Measurements from ENCODE around the gene KCTD15. TPM values are rescaled to one million over a fixed set of nuclear protein-coding genes. Genes with fewer than 3 reads are reported as not detected.

The KCTD15 gene
- total RNA-seq, 1 experiment from 2014 or later, result 59.9 TPM

DNA sequence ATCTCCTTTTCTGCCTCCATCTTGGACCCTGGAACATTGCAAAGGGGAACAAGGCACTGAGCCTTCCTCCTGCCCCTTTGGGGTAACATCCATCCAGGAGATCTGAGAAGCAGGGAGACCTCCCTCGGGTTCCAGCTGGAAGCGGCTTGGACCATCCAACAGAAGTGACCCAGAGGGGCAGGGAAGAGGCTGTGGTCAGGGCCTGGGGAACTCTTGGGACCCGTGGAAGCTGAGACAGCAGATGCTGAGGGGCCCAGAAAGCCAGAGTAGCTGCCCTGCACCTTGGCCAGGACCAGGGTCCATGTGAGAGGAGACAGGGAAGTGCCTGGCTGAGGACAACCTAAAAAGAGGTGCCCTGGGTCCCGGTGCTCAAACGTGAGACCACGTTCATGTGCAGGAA is 21.9 kb upstream of the KCTD15 start:
- no peak overlapping the region for H3K4ac ChIP-seq (ENCODE audit: low read depth, low read length)
- Mint-ChIP-seq H3K4me1 (peaks cover 12 to 13% of the 10 kb centered on the region in 2 experiments), H3K4me3 (no peak overlapping the region), H3K36me3 (ENCODE audit: insufficient read depth in 1 of 3, low read depth in 3 of 3) (peaks cover 0 to 8% (median 0%) of the 10 kb centered on the region in 3 experiments; a peak in 4 of 7 replicates), H3K27ac (no peak overlapping the region), H3K9me3 (no peaks in the 10 kb centered on the region; a peak in 3 of 5 replicates), H3K27me3 (ENCODE audit: low read depth) (peaks cover 19% of the 10 kb centered on the region)
- H3K79me1 ChIP-seq (ENCODE audit: insufficient read depth, low read depth, low read length, poor library complexity, severe bottlenecking), result no peaks in the 10 kb centered on the region
- no peak overlapping the region for H2BK15ac ChIP-seq (ENCODE audit: low read depth, low read length)
- H4K8ac ChIP-seq (replicated peaks; ENCODE audit: insufficient read length, low read depth, low read length), result no peak overlapping the region
- no peak overlapping the region for H2AFZ ChIP-seq (ENCODE audit: low read length)
- H3K56ac ChIP-seq (ENCODE audit: insufficient read length, low read depth, low read length), result no peak overlapping the region
- no peak overlapping the region for H3K14ac ChIP-seq (ENCODE audit: insufficient read depth, low read length)
- no peaks in the 10 kb centered on the region for H3K27me3 ChIP-seq (ENCODE audit: insufficient read depth, low read length)
- no peak overlapping the region for H2BK5ac ChIP-seq (ENCODE audit: insufficient read length, low read length)
- no peaks in the 10 kb centered on the region for H3K23me2 ChIP-seq (ENCODE audit: insufficient read length, low read depth, low read length, poor library complexity, severe bottlenecking)
- H3K4me2 ChIP-seq (ENCODE audit: insufficient read depth, insufficient read length, low read length), result no peak overlapping the region
- no peaks in the 10 kb centered on the region for H3K79me2 ChIP-seq (ENCODE audit: insufficient read depth, low read length)
- DNase-seq, result no peak
- no peak overlapping the region for H4K91ac ChIP-seq (ENCODE audit: insufficient read length, low read depth, low read length)
- H4K20me1 ChIP-seq (ENCODE audit: control insufficient read depth, insufficient read depth, insufficient read length), result no peaks in the 10 kb centered on the region
- H3K9ac ChIP-seq (ENCODE audit: extremely low read depth, insufficient read length, low read length), result no peak overlapping the region
- H2BK12ac ChIP-seq (ENCODE audit: insufficient read length, low read depth, low read length), result no peak overlapping the region
- H2BK120ac ChIP-seq (ENCODE audit: low read depth, low read length, poor library complexity, severe bottlenecking), result no peak overlapping the region
- H3K18ac ChIP-seq (ENCODE audit: insufficient read length, low read depth, low read length), result no peak overlapping the region
- H4K5ac ChIP-seq (ENCODE audit: insufficient read length, low read depth, low read length), result no peak overlapping the region
- no peak overlapping the region for H3K27ac ChIP-seq (ENCODE audit: insufficient read length, low read depth, low read length)
- peaks cover 2% of the 10 kb centered on the region; the same call in 1 of the 2 replicates for H3K4me1 ChIP-seq (ENCODE audit: insufficient read depth, low read length)
- no CpG with 5 or more reads among the region's 6 CpGs for WGBS (ENCODE audit: extremely low coverage, insufficient read length, low lambda C conversion rate)
- H2AK5ac ChIP-seq (ENCODE audit: insufficient read length, low read length), result no peak overlapping the region
- no peaks in the 10 kb centered on the region for H3K9me3 ChIP-seq (ENCODE audit: control insufficient read depth, low read depth, low read length)
- TF ChIP-seq, protein P1, sequence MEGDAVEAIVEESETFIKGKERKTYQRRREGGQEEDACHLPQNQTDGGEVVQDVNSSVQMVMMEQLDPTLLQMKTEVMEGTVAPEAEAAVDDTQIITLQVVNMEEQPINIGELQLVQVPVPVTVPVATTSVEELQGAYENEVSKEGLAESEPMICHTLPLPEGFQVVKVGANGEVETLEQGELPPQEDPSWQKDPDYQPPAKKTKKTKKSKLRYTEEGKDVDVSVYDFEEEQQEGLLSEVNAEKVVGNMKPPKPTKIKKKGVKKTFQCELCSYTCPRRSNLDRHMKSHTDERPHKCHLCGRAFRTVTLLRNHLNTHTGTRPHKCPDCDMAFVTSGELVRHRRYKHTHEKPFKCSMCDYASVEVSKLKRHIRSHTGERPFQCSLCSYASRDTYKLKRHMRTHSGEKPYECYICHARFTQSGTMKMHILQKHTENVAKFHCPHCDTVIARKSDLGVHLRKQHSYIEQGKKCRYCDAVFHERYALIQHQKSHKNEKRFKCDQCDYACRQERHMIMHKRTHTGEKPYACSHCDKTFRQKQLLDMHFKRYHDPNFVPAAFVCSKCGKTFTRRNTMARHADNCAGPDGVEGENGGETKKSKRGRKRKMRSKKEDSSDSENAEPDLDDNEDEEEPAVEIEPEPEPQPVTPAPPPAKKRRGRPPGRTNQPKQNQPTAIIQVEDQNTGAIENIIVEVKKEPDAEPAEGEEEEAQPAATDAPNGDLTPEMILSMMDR (conservative IDR thresholded peaks at IDR 0.05), result no peak
- H2BK20ac ChIP-seq (ENCODE audit: low read depth, low read length, poor library complexity, severe bottlenecking), result no peak overlapping the region
- no peak overlapping the region for H3T11ph ChIP-seq (ENCODE audit: low read length)
- H3K23ac ChIP-seq (ENCODE audit: insufficient read length, low read depth, low read length), result no peak overlapping the region

Measured in H9 (cell line).